WTC11 (cell line): ENCODE data around the gene PRDM5. TPM values are rescaled to one million over a fixed set of nuclear protein-coding genes. Genes with fewer than 3 reads are reported as not detected.

Experiments used
- ATAC-seq: fragments of 200-7000 bp; cut with Tn5 transposase; 2 replicates; pipeline ENCODE4 v1.10.0; 2021; ENCODE audit warnings: mild to moderate bottlenecking, moderate library complexity
- CTCF ChIA-PET: fragments of 300-600 bp; sonication (Branson Sonifier 250); formaldehyde crosslinking; loops from one replicate; lab custom pipeline; 2021; ENCODE audit warnings: antibody characterized with exemption; lab: Charles Lee
- POLR2A ChIA-PET: fragments of 350-600 bp; sonication (Branson Sonifier 250); formaldehyde crosslinking; loops from one replicate; lab custom pipeline; 2021; ENCODE audit warnings: antibody characterized with exemption; lab: Charles Lee
- DNase-seq: peaks from one replicate; pipeline ENCODE4 v3.0.0; 2021; ENCODE audit warnings: low spot score
- H3K27ac Mint-ChIP-seq: 2 replicates; pipeline ENCODE4 v1.8.0; 2021; ENCODE audit warnings: mixed read lengths
- H3K27me3 Mint-ChIP-seq: 2 replicates; pipeline ENCODE4 v1.8.0; 2021; ENCODE audit warnings: low read depth, mild to moderate bottlenecking, moderate library complexity, mixed read lengths
- H3K36me3 Mint-ChIP-seq: 2 replicates; pipeline ENCODE4 v1.8.0; 2021; ENCODE audit warnings: mixed read lengths
- H3K4me1 Mint-ChIP-seq: 2 replicates; pipeline ENCODE4 v1.8.0; 2022; ENCODE audit warnings: mixed read lengths
- H3K4me3 Mint-ChIP-seq: 2 replicates; pipeline ENCODE4 v1.8.0; 2021; ENCODE audit warnings: mild to moderate bottlenecking, moderate library complexity, mixed read lengths
- H3K9me3 Mint-ChIP-seq: 2 replicates; pipeline ENCODE4 v1.8.0; 2021; ENCODE audit warnings: mixed read lengths
- ARID4B ChIP-seq: sonication (generic); formaldehyde crosslinking; IDR thresholded peaks from 2 replicates; pipeline ENCODE4 v1.8.0; 2023; ENCODE audit warnings: missing genetic modification reagents, mild to moderate bottlenecking, borderline replicate concordance
- E2F1 ChIP-seq: sonication (generic); formaldehyde crosslinking; IDR thresholded peaks from 2 replicates; pipeline ENCODE4 v1.8.0; 2022; ENCODE audit warnings: mild to moderate bottlenecking, missing genetic modification reagents
- KAT7 ChIP-seq: sonication (generic); formaldehyde crosslinking; IDR thresholded peaks from 2 replicates; pipeline ENCODE4 v1.8.1; 2023; ENCODE audit warnings: missing genetic modification reagents, mild to moderate bottlenecking, borderline replicate concordance
- MAX ChIP-seq: sonication (generic); formaldehyde crosslinking; IDR thresholded peaks from 2 replicates; pipeline ENCODE4 v1.8.0; 2022; ENCODE audit warnings: mild to moderate bottlenecking, missing genetic modification reagents
- NR2C2 ChIP-seq: sonication (generic); formaldehyde crosslinking; IDR thresholded peaks from 2 replicates; pipeline ENCODE4 v1.8.0; 2022; ENCODE audit warnings: mild to moderate bottlenecking, missing genetic modification reagents
- PRRX2 ChIP-seq: fragments of 250-450 bp; sonication (Bioruptor Pico); IDR thresholded peaks from 2 replicates; pipeline ENCODE4 v1.8.0; 2021; ENCODE audit warnings: mild to moderate bottlenecking
- RELA ChIP-seq: sonication (generic); formaldehyde crosslinking; IDR thresholded peaks from 2 replicates; pipeline ENCODE4 v1.8.1; 2022; ENCODE audit warnings: missing genetic modification reagents, mild to moderate bottlenecking, borderline replicate concordance
- SMAD3 ChIP-seq: sonication (generic); formaldehyde crosslinking; IDR thresholded peaks from 2 replicates; pipeline ENCODE4 v1.8.0; 2022; ENCODE audit warnings: missing genetic modification reagents, mild to moderate bottlenecking, borderline replicate concordance
- SMAD4 ChIP-seq: sonication (generic); formaldehyde crosslinking; IDR thresholded peaks from 2 replicates; pipeline ENCODE4 v1.8.0; 2022; ENCODE audit warnings: mild to moderate bottlenecking, missing genetic modification reagents
- total RNA-seq: library from RNA; stranded (reverse); gene quantifications from 3 replicates; pipeline ENCODE4 v1.2.3, GENCODE V29; 2021
- TF ChIP-seq, protein P1 (sequence below): fragments of 250-450 bp; sonication (Bioruptor Pico); IDR thresholded peaks from 2 replicates; pipeline ENCODE4 v1.9.0; 2021; ENCODE audit warnings: mild to moderate bottlenecking
- TF ChIP-seq, protein P2 (sequence below): sonication (generic); formaldehyde crosslinking; IDR thresholded peaks from 2 replicates; pipeline ENCODE4 v1.8.0; 2022; ENCODE audit warnings: mild to moderate bottlenecking, missing genetic modification reagents
- TF ChIP-seq, protein P3 (sequence below): sonication (generic); formaldehyde crosslinking; IDR thresholded peaks from 2 replicates; pipeline ENCODE4 v1.8.1; 2022; ENCODE audit warnings: low read depth, missing genetic modification reagents, borderline replicate concordance

PRDM5 gene
- total RNA-seq, 1 experiment from 2014 or later, result 47.0 TPM

- H3K4me3 Mint-ChIP-seq, result no peak overlapping the region
- TF ChIP-seq, protein P1, sequence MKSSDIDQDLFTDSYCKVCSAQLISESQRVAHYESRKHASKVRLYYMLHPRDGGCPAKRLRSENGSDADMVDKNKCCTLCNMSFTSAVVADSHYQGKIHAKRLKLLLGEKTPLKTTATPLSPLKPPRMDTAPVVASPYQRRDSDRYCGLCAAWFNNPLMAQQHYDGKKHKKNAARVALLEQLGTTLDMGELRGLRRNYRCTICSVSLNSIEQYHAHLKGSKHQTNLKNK (CRISPR knock-in tag), result no peak
- TF ChIP-seq, protein P2, sequence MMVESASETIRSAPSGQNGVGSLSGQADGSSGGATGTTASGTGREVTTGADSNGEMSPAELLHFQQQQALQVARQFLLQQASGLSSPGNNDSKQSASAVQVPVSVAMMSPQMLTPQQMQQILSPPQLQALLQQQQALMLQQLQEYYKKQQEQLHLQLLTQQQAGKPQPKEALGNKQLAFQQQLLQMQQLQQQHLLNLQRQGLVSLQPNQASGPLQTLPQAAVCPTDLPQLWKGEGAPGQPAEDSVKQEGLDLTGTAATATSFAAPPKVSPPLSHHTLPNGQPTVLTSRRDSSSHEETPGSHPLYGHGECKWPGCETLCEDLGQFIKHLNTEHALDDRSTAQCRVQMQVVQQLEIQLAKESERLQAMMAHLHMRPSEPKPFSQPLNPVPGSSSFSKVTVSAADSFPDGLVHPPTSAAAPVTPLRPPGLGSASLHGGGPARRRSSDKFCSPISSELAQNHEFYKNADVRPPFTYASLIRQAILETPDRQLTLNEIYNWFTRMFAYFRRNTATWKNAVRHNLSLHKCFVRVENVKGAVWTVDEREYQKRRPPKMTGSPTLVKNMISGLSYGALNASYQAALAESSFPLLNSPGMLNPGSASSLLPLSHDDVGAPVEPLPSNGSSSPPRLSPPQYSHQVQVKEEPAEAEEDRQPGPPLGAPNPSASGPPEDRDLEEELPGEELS, result no peak
- TF ChIP-seq ARID4B (no peak), RELA (CRISPR knock-in tag) (no peak), KAT7 (CRISPR knock-in tag) (no peak), MAX (no peak), SMAD3 (CRISPR knock-in tag) (no peak), PRRX2 (CRISPR knock-in tag) (no peak), SMAD4 (CRISPR knock-in tag) (no peak)
- TF ChIP-seq, protein P3, sequence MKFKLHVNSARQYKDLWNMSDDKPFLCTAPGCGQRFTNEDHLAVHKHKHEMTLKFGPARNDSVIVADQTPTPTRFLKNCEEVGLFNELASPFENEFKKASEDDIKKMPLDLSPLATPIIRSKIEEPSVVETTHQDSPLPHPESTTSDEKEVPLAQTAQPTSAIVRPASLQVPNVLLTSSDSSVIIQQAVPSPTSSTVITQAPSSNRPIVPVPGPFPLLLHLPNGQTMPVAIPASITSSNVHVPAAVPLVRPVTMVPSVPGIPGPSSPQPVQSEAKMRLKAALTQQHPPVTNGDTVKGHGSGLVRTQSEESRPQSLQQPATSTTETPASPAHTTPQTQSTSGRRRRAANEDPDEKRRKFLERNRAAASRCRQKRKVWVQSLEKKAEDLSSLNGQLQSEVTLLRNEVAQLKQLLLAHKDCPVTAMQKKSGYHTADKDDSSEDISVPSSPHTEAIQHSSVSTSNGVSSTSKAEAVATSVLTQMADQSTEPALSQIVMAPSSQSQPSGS, result no peak
- 0 out of 2 replicates have a peak, but pooled peaks cover 2% of the 10 kb centered on the region for H3K27me3 Mint-ChIP-seq
- POLR2A ChIA-PET, result no interaction called here
- H3K9me3 Mint-ChIP-seq, result peaks cover 3% of the 10 kb centered on the region
- DNase-seq (no peak), ATAC-seq (no peak)
- peaks cover 30% of the 10 kb centered on the region for H3K36me3 Mint-ChIP-seq
- H3K4me1 Mint-ChIP-seq, result peaks cover 6% of the 10 kb centered on the region
- H3K27ac Mint-ChIP-seq, result no peak overlapping the region
- CTCF ChIA-PET, result no interaction called here
Observed at GRCh38 chr4:120897981-120898719, 24.4 kb downstream of the PRDM5 start.

GRCh38 chr4:120895554-120895953 is 27.0 kb downstream of the PRDM5 start:
- CTCF ChIA-PET, result no interaction called here
- no peak overlapping the region for H3K4me3 Mint-ChIP-seq
- peaks cover 39% of the 10 kb centered on the region for H3K36me3 Mint-ChIP-seq
- DNase-seq (no peak), ATAC-seq (no peak)
- POLR2A ChIA-PET, result no interaction called here
- peaks cover 27% of the 10 kb centered on the region for H3K9me3 Mint-ChIP-seq
- peaks cover 6% of the 10 kb centered on the region for H3K4me1 Mint-ChIP-seq
- H3K27ac Mint-ChIP-seq, result no peak overlapping the region
- H3K27me3 Mint-ChIP-seq, result 0 out of 2 replicates have a peak, but pooled peaks cover 2% of the 10 kb centered on the region
- TF ChIP-seq E2F1 (CRISPR knock-in tag), result no peak
- TF ChIP-seq NR2C2 (CRISPR knock-in tag), result no peak
